Measurements from ENCODE around the gene SLC24A4.

Gene SLC24A4

GRCh38 chr14:92459030-92459949 is 136.3 kb downstream of the SLC24A4 start:
- Histone ChIP-seq H3K4me1 (ENCODE audit: control insufficient read depth, insufficient read depth, low read length) (no peaks in the 10 kb centered on the region), H3K9ac (ENCODE audit: low read length) (no peak overlapping the region), H3K36me3 (ENCODE audit: control insufficient read depth, insufficient read depth, low read length) (no peaks in the 10 kb centered on the region), H3K27me3 (ENCODE audit: control insufficient read depth, insufficient read depth, low read length) (no peaks in the 10 kb centered on the region), H3K4me3 (ENCODE audit: low read length) (no peak overlapping the region), H3K9me3 (ENCODE audit: control insufficient read depth, low read length) (no peaks in the 10 kb centered on the region)

GRCh38 chr14:92459950-92460421 is 137.0 kb downstream of the SLC24A4 start:
- no peaks in the 10 kb centered on the region for H3K36me3 ChIP-seq (ENCODE audit: control insufficient read depth, insufficient read depth, low read length)
- H3K9me3 ChIP-seq (ENCODE audit: control insufficient read depth, low read length): no peaks in the 10 kb centered on the region
- no peak overlapping the region for H3K9ac ChIP-seq (ENCODE audit: low read length)
- no peaks in the 10 kb centered on the region for H3K27me3 ChIP-seq (ENCODE audit: control insufficient read depth, insufficient read depth, low read length)
- no peak overlapping the region for H3K4me3 ChIP-seq (ENCODE audit: low read length)
- H3K4me1 ChIP-seq (ENCODE audit: control insufficient read depth, insufficient read depth, low read length): no peaks in the 10 kb centered on the region

GRCh38 chr14:92460541-92460915 is 137.6 kb downstream of the SLC24A4 start:
- Histone ChIP-seq H3K4me3 (ENCODE audit: low read length) (no peak overlapping the region), H3K9me3 (ENCODE audit: control insufficient read depth, low read length) (no peaks in the 10 kb centered on the region), H3K9ac (ENCODE audit: low read length) (no peak overlapping the region), H3K4me1 (ENCODE audit: control insufficient read depth, insufficient read depth, low read length) (no peaks in the 10 kb centered on the region), H3K27me3 (ENCODE audit: control insufficient read depth, insufficient read depth, low read length) (no peaks in the 10 kb centered on the region), H3K36me3 (ENCODE audit: control insufficient read depth, insufficient read depth, low read length) (no peaks in the 10 kb centered on the region)

DNA sequence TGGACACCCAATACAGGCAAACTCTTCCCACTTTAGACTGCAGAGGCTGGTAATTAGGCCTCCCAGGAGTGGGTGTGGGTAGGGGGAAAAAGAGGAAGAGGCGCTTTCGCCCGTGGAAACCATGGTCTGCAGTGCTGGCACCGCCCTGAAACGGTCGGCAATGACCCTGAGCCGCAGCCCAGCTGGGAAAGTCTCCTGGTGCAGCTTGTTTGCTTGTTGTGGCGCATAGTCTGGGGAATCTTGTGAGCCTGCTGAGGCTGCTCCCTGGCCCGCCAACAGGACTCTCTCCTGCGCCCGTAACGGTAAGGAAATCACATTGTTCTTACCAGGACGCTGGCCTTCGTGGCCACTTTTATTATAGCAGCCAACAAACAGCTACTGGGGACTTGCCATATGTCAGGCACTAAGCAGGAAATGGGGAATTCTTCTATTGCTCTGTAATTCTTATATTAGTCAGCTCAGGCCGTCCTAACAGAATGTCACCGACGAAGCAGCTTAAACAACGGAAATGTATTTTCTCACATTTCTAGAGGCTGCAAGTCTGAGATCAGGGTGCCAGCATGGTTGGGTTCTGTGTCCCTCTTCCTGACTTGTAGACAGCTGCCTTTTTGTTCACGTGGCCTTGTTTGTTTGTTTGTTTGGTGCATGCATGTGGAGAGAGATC is 138.1 kb downstream of the SLC24A4 start:
- no peaks in the 10 kb centered on the region for H3K4me1 ChIP-seq (ENCODE audit: control insufficient read depth, insufficient read depth, low read length)
- no peak overlapping the region for H3K4me3 ChIP-seq (ENCODE audit: low read length)
- H3K36me3 ChIP-seq (ENCODE audit: control insufficient read depth, insufficient read depth, low read length): no peaks in the 10 kb centered on the region
- H3K9me3 ChIP-seq (ENCODE audit: control insufficient read depth, low read length): no peaks in the 10 kb centered on the region
- no peak overlapping the region for H3K9ac ChIP-seq (ENCODE audit: low read length)
- no peaks in the 10 kb centered on the region for H3K27me3 ChIP-seq (ENCODE audit: control insufficient read depth, insufficient read depth, low read length)

- H3K4me1 ChIP-seq (ENCODE audit: control insufficient read depth, insufficient read depth, low read length): no peaks in the 10 kb centered on the region
- no peak overlapping the region for H3K9ac ChIP-seq (ENCODE audit: low read length)
- H3K27me3 ChIP-seq (ENCODE audit: control insufficient read depth, insufficient read depth, low read length): no peaks in the 10 kb centered on the region
- no peak overlapping the region for H3K4me3 ChIP-seq (ENCODE audit: low read length)
- no peaks in the 10 kb centered on the region for H3K36me3 ChIP-seq (ENCODE audit: control insufficient read depth, insufficient read depth, low read length)
- no peaks in the 10 kb centered on the region for H3K9me3 ChIP-seq (ENCODE audit: control insufficient read depth, low read length)
Observed at GRCh38 chr14:92461891-92462290, 138.9 kb downstream of the SLC24A4 start.

GRCh38 chr14:92462568-92462967 is 139.6 kb downstream of the SLC24A4 start:
- Histone ChIP-seq H3K9me3 (ENCODE audit: control insufficient read depth, low read length) (no peaks in the 10 kb centered on the region), H3K4me3 (ENCODE audit: low read length) (no peak overlapping the region), H3K36me3 (ENCODE audit: control insufficient read depth, insufficient read depth, low read length) (no peaks in the 10 kb centered on the region), H3K27me3 (ENCODE audit: control insufficient read depth, insufficient read depth, low read length) (no peaks in the 10 kb centered on the region), H3K9ac (ENCODE audit: low read length) (no peak overlapping the region), H3K4me1 (ENCODE audit: control insufficient read depth, insufficient read depth, low read length) (no peaks in the 10 kb centered on the region)

- Histone ChIP-seq H3K4me3 (ENCODE audit: low read length) (no peak overlapping the region), H3K36me3 (ENCODE audit: control insufficient read depth, insufficient read depth, low read length) (no peaks in the 10 kb centered on the region), H3K9ac (ENCODE audit: low read length) (no peak overlapping the region), H3K9me3 (ENCODE audit: control insufficient read depth, low read length) (no peaks in the 10 kb centered on the region), H3K4me1 (ENCODE audit: control insufficient read depth, insufficient read depth, low read length) (no peaks in the 10 kb centered on the region), H3K27me3 (ENCODE audit: control insufficient read depth, insufficient read depth, low read length) (no peaks in the 10 kb centered on the region)
Observed at GRCh38 chr14:92463141-92463540, 140.2 kb downstream of the SLC24A4 start.

DNA sequence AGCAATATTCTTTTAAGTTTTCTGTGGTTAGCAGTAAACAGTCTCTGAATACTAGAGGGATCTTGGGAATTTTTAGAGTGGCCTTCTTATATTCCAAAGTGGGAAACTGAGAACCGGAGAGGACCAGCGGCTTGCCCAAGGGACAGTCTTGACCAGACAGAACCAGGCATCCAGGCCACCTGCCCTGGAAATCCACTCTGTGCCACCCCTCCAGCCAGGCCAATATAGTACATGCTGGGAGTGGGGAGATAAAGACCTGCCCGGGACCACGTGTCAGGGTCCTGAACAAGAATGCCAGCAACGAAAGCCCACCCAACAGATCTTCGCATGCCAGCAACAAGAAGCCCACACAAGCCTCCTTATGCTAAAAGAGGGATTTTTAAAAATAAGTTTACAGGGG is 141.2 kb downstream of the SLC24A4 start:
- Histone ChIP-seq H3K9ac (ENCODE audit: low read length) (no peak overlapping the region), H3K36me3 (ENCODE audit: control insufficient read depth, insufficient read depth, low read length) (no peaks in the 10 kb centered on the region), H3K4me1 (ENCODE audit: control insufficient read depth, insufficient read depth, low read length) (no peaks in the 10 kb centered on the region), H3K9me3 (ENCODE audit: control insufficient read depth, low read length) (no peaks in the 10 kb centered on the region), H3K4me3 (ENCODE audit: low read length) (no peak overlapping the region), H3K27me3 (ENCODE audit: control insufficient read depth, insufficient read depth, low read length) (no peaks in the 10 kb centered on the region)

GRCh38 chr14:92464716-92465115 is 141.8 kb downstream of the SLC24A4 start:
- Histone ChIP-seq H3K9ac (ENCODE audit: low read length) (no peak overlapping the region), H3K36me3 (ENCODE audit: control insufficient read depth, insufficient read depth, low read length) (no peaks in the 10 kb centered on the region), H3K9me3 (ENCODE audit: control insufficient read depth, low read length) (no peaks in the 10 kb centered on the region), H3K4me3 (ENCODE audit: low read length) (no peak overlapping the region), H3K4me1 (ENCODE audit: control insufficient read depth, insufficient read depth, low read length) (no peaks in the 10 kb centered on the region), H3K27me3 (ENCODE audit: control insufficient read depth, insufficient read depth, low read length) (no peaks in the 10 kb centered on the region)

- Histone ChIP-seq H3K4me3 (ENCODE audit: low read length) (no peak overlapping the region), H3K36me3 (ENCODE audit: control insufficient read depth, insufficient read depth, low read length) (no peaks in the 10 kb centered on the region), H3K4me1 (ENCODE audit: control insufficient read depth, insufficient read depth, low read length) (no peaks in the 10 kb centered on the region), H3K9me3 (ENCODE audit: control insufficient read depth, low read length) (no peaks in the 10 kb centered on the region), H3K9ac (ENCODE audit: low read length) (no peak overlapping the region), H3K27me3 (ENCODE audit: control insufficient read depth, insufficient read depth, low read length) (no peaks in the 10 kb centered on the region)
Observed at GRCh38 chr14:92465353-92466055, 142.5 kb downstream of the SLC24A4 start.

DNA sequence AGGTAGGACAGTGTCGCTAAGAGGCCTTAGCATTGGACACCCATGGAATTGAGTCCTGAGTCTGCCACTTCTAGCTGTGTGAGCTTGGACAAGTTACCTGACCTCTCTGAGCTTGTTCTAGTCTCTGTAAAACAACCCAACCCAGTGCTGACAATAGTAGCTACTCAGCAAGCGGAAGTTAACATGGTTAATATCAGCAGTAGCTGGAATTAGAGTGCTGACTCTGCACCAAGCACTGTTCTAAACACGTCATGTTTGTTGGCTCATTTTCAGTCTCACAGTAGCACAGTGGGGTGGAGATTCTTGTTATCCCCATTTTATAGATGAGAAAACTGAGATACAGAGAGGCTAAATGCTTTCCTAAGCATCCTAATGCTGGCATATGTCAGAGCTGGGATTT is 143.1 kb downstream of the SLC24A4 start:
- Histone ChIP-seq H3K9ac (ENCODE audit: low read length) (no peak overlapping the region), H3K27me3 (ENCODE audit: control insufficient read depth, insufficient read depth, low read length) (no peaks in the 10 kb centered on the region), H3K4me1 (ENCODE audit: control insufficient read depth, insufficient read depth, low read length) (no peaks in the 10 kb centered on the region), H3K36me3 (ENCODE audit: control insufficient read depth, insufficient read depth, low read length) (no peaks in the 10 kb centered on the region), H3K9me3 (ENCODE audit: control insufficient read depth, low read length) (no peaks in the 10 kb centered on the region), H3K4me3 (ENCODE audit: low read length) (no peak overlapping the region)

DNA sequence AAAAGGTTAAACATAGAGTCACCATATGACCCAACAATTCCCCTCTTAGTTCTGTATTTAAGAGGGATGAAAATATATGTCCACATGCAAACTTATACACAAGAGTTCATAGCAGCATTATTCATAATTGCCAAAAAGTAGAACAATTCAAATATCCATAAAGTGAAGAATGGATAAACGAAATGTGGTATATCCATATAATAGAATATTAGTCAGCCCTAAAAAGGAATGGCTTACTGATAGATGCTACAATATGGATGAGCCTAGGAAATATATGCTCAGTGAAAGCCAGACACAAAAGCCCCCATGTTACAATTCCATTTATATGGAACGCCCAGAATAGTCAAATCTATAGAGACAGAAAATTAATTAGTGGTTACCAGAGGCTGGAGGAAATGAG is 146.6 kb downstream of the SLC24A4 start:
- H3K9me3 ChIP-seq (ENCODE audit: control insufficient read depth, low read length): no peaks in the 10 kb centered on the region
- H3K36me3 ChIP-seq (ENCODE audit: control insufficient read depth, insufficient read depth, low read length): no peaks in the 10 kb centered on the region

More for the DNA sequence above, 146.6 kb downstream of the SLC24A4 start:
- Histone ChIP-seq H3K4me1 (ENCODE audit: control insufficient read depth, insufficient read depth, low read length) (no peaks in the 10 kb centered on the region), H3K9ac (ENCODE audit: low read length) (no peak overlapping the region), H3K4me3 (ENCODE audit: low read length) (no peak overlapping the region), H3K27me3 (ENCODE audit: control insufficient read depth, insufficient read depth, low read length) (no peaks in the 10 kb centered on the region)
